ENCODE data around the gene COPS8. TPM values are rescaled to one million over a fixed set of nuclear protein-coding genes. Genes with fewer than 3 reads are reported as not detected.

The COPS8 gene
- total and polyA plus RNA-seq, 2 experiments from 2014 or later = 108 to 134 TPM

GRCh38 chr2:237125967-237126366 is 40.3 kb downstream of the COPS8 start:
- Histone ChIP-seq H3K9me2 (replicated peaks; ENCODE audit: insufficient read depth) (no peaks in the 10 kb centered on the region), H3K27ac (peak overlapping the region; percentile 82), H3K27me3 (no peaks in the 10 kb centered on the region), H3K79me2 (no peaks in the 10 kb centered on the region), H3K4me1 (ENCODE audit: insufficient read depth) (peaks cover 30% of the 10 kb centered on the region), H4K20me1 (ENCODE audit: insufficient read depth, poor library complexity, severe bottlenecking) (no peaks in the 10 kb centered on the region), H3K4me3 (no peak overlapping the region), H2AFZ (peak overlapping the region; percentile 16), H3K4me2 (peak overlapping the region; percentile 17), H3K9me3 (ENCODE audit: low read depth) (no peaks in the 10 kb centered on the region), H3K36me3 (replicated peaks; ENCODE audit: insufficient read depth, low read depth) (no peaks in the 10 kb centered on the region)
- peak; percentile 59 for DNase-seq (ENCODE audit: low spot score)
- TF ChIP-seq EZH2phosphoT487 (IDR thresholded peaks at IDR 0.05; ENCODE audit: low read depth, severe bottlenecking, unreplicated experiment) = no peak
- no peak for TF ChIP-seq EZH2 (IDR thresholded peaks at IDR 0.05; ENCODE audit: borderline replicate concordance)
- no peak for TF ChIP-seq CTCF (IDR thresholded peaks at IDR 0.05; ENCODE audit: poor library complexity)
- WGBS (ENCODE audit: low lambda C conversion rate, missing lambda C conversion rate) = 75% methylated on average over 6 of the region's 6 CpGs

GRCh38 chr2:237126519-237127174 is 41.0 kb downstream of the COPS8 start:
- H3K36me3 ChIP-seq (replicated peaks; ENCODE audit: insufficient read depth, low read depth) = no peaks in the 10 kb centered on the region
- H3K27me3 ChIP-seq = no peaks in the 10 kb centered on the region
- peak overlapping the region; percentile 16 for H2AFZ ChIP-seq
- H3K4me2 ChIP-seq = peak overlapping the region; percentile 17
- WGBS (ENCODE audit: low lambda C conversion rate, missing lambda C conversion rate) = 79% methylated on average over 13 of the region's 13 CpGs
- no peaks in the 10 kb centered on the region for H3K9me3 ChIP-seq (ENCODE audit: low read depth)
- no peaks in the 10 kb centered on the region for H3K79me2 ChIP-seq
- peaks cover 30% of the 10 kb centered on the region for H3K4me1 ChIP-seq (ENCODE audit: insufficient read depth)
- no peaks in the 10 kb centered on the region for H3K9me2 ChIP-seq (replicated peaks; ENCODE audit: insufficient read depth)
- peak overlapping the region; percentile 82 for H3K27ac ChIP-seq
- H3K4me3 ChIP-seq = no peak overlapping the region
- no peak for DNase-seq (ENCODE audit: low spot score)
- TF ChIP-seq CTCF (IDR thresholded peaks at IDR 0.05; ENCODE audit: poor library complexity) (no peak), EZH2 (IDR thresholded peaks at IDR 0.05; ENCODE audit: borderline replicate concordance) (no peak), EZH2phosphoT487 (IDR thresholded peaks at IDR 0.05; ENCODE audit: low read depth, severe bottlenecking, unreplicated experiment) (no peak)
- no peaks in the 10 kb centered on the region for H4K20me1 ChIP-seq (ENCODE audit: insufficient read depth, poor library complexity, severe bottlenecking)

- Histone ChIP-seq H2AFZ (no peak overlapping the region), H3K9me2 (replicated peaks; ENCODE audit: insufficient read depth) (no peaks in the 10 kb centered on the region), H3K36me3 (replicated peaks; ENCODE audit: insufficient read depth, low read depth) (no peaks in the 10 kb centered on the region), H4K20me1 (ENCODE audit: insufficient read depth, poor library complexity, severe bottlenecking) (no peaks in the 10 kb centered on the region), H3K79me2 (no peaks in the 10 kb centered on the region), H3K4me3 (no peak overlapping the region), H3K9me3 (ENCODE audit: low read depth) (peaks cover under 1% of the 10 kb centered on the region), H3K27me3 (no peaks in the 10 kb centered on the region), H3K27ac (peak overlapping the region; percentile 82), H3K4me2 (peak overlapping the region; percentile 32), H3K4me1 (ENCODE audit: insufficient read depth) (peaks cover 30% of the 10 kb centered on the region)
- DNase-seq (ENCODE audit: low spot score) = peak; percentile 95
- no peak for TF ChIP-seq EZH2phosphoT487 (IDR thresholded peaks at IDR 0.05; ENCODE audit: low read depth, severe bottlenecking, unreplicated experiment)
- TF ChIP-seq CTCF (IDR thresholded peaks at IDR 0.05; ENCODE audit: poor library complexity) = no peak
- TF ChIP-seq EZH2 (IDR thresholded peaks at IDR 0.05; ENCODE audit: borderline replicate concordance) = no peak
- 38% methylated on average over 11 of the region's 11 CpGs for WGBS (ENCODE audit: low lambda C conversion rate, missing lambda C conversion rate)
Measured at GRCh38 chr2:237128026-237128703, 42.5 kb downstream of the COPS8 start.

Measured in hepatocyte (in vitro differentiated cells).